H9 (cell line): ENCODE data around the gene KCNN3. TPM values are rescaled to one million over a fixed set of nuclear protein-coding genes. Genes with fewer than 3 reads are reported as not detected.

Source experiments
- DNase-seq: peaks from one replicate; pipeline ENCODE4 v3.0.0-alpha.2; 2017
- H2AFZ ChIP-seq: one replicate; pipeline ENCODE4 v1.6.1; 2013; ENCODE audit warnings: mild to moderate bottlenecking, low read length, control low read depth, moderate library complexity
- H2AK5ac ChIP-seq: 2 replicates; pipeline ENCODE4 v1.6.1; 2013; ENCODE audit warnings: low read length, control low read depth, mixed read lengths; ENCODE audit not compliant: insufficient read length
- H2BK120ac ChIP-seq: one replicate; pipeline ENCODE4 v1.6.1; 2013; ENCODE audit warnings: low read depth, mild to moderate bottlenecking, low read length, control low read depth, inconsistent platforms; ENCODE audit not compliant: poor library complexity, severe bottlenecking
- H2BK12ac ChIP-seq: 2 replicates; pipeline ENCODE4 v1.6.1; 2013; ENCODE audit warnings: low read length, control low read depth, mixed read lengths, low read depth; ENCODE audit not compliant: insufficient read length
- H2BK15ac ChIP-seq: 2 replicates; pipeline ENCODE4 v1.6.1; 2013; ENCODE audit warnings: low read depth, low read length, control low read depth
- H2BK20ac ChIP-seq: one replicate; pipeline ENCODE4 v1.6.1; 2013; ENCODE audit warnings: low read depth, mild to moderate bottlenecking, low read length, control low read depth, inconsistent platforms; ENCODE audit not compliant: poor library complexity, severe bottlenecking
- H2BK5ac ChIP-seq: 2 replicates; pipeline ENCODE4 v1.6.1; 2013; ENCODE audit warnings: low read length, control low read depth, mixed read lengths; ENCODE audit not compliant: insufficient read length
- H3K14ac ChIP-seq: 2 replicates; pipeline ENCODE4 v1.6.1; 2013; ENCODE audit warnings: low read length, control low read depth; ENCODE audit not compliant: insufficient read depth
- H3K18ac ChIP-seq: 2 replicates; pipeline ENCODE4 v1.6.1; 2013; ENCODE audit warnings: low read depth, mild to moderate bottlenecking, mixed read lengths, low read length, control low read depth; ENCODE audit not compliant: insufficient read length
- H3K23ac ChIP-seq: 2 replicates; pipeline ENCODE4 v1.6.1; 2013; ENCODE audit warnings: low read length, control low read depth, mixed read lengths, low read depth; ENCODE audit not compliant: insufficient read length
- H3K23me2 ChIP-seq: 2 replicates; pipeline ENCODE4 v1.6.1; 2013; ENCODE audit warnings: low read depth, mild to moderate bottlenecking, mixed read lengths, low read length, control low read depth; ENCODE audit not compliant: insufficient read length, poor library complexity, severe bottlenecking
- H3K27ac ChIP-seq: 2 replicates; pipeline ENCODE4 v1.5.1; 2013; ENCODE audit warnings: low read length, control low read depth, mixed read lengths, low read depth; ENCODE audit not compliant: insufficient read length
- H3K27me3 ChIP-seq: 2 replicates; pipeline ENCODE4 v1.6.1; 2013; ENCODE audit warnings: low read length, control low read depth, inconsistent platforms; ENCODE audit not compliant: insufficient read depth
- H3K4ac ChIP-seq: 2 replicates; pipeline ENCODE4 v1.6.1; 2013; ENCODE audit warnings: low read depth, mild to moderate bottlenecking, control low read depth, inconsistent platforms, low read length, moderate library complexity
- H3K4me1 ChIP-seq: 2 replicates; pipeline ENCODE4 v1.6.1; 2013; ENCODE audit warnings: low read length, control low read depth, inconsistent platforms; ENCODE audit not compliant: insufficient read depth
- H3K4me2 ChIP-seq: 2 replicates; pipeline ENCODE4 v1.6.1; 2013; ENCODE audit warnings: low read length, control low read depth, mixed read lengths; ENCODE audit not compliant: insufficient read length, insufficient read depth
- H3K56ac ChIP-seq: 2 replicates; pipeline ENCODE4 v1.6.1; 2013; ENCODE audit warnings: low read depth, mild to moderate bottlenecking, mixed read lengths, low read length, control low read depth; ENCODE audit not compliant: insufficient read length
- H3K79me1 ChIP-seq: 2 replicates; pipeline ENCODE4 v1.6.1; 2013; ENCODE audit warnings: low read depth, mild to moderate bottlenecking, moderate library complexity, low read length, control low read depth, inconsistent platforms; ENCODE audit not compliant: insufficient read depth, poor library complexity, severe bottlenecking
- H3K79me2 ChIP-seq: 2 replicates; pipeline ENCODE4 v1.6.1; 2013; ENCODE audit warnings: low read length, control low read depth, inconsistent platforms; ENCODE audit not compliant: insufficient read depth
- H3K9ac ChIP-seq: 2 replicates; pipeline ENCODE4 v1.6.1; 2013; ENCODE audit warnings: low read length, control low read depth, mixed read lengths; ENCODE audit not compliant: insufficient read length; ENCODE audit errors: extremely low read depth
- H3K9me3 ChIP-seq: one replicate; pipeline ENCODE4 v1.6.1; 2013; ENCODE audit warnings: low read depth, low read length, inconsistent platforms; ENCODE audit not compliant: control insufficient read depth
- H3T11ph ChIP-seq: one replicate; pipeline ENCODE4 v1.6.1; 2013; ENCODE audit warnings: mild to moderate bottlenecking, low read length, control low read depth, inconsistent platforms
- H4K20me1 ChIP-seq: one replicate; pipeline ENCODE4 v1.6.1; 2013; ENCODE audit not compliant: control insufficient read depth, insufficient read length, insufficient read depth
- H4K5ac ChIP-seq: 2 replicates; pipeline ENCODE4 v1.6.1; 2013; ENCODE audit warnings: low read depth, mild to moderate bottlenecking, mixed read lengths, low read length, control low read depth; ENCODE audit not compliant: insufficient read length
- H4K8ac ChIP-seq: replicated peaks from 2 replicates; pipeline ENCODE4 v1.6.1; 2013; ENCODE audit warnings: low read length, control low read depth, mixed read lengths, low read depth; ENCODE audit not compliant: insufficient read length
- H4K91ac ChIP-seq: 2 replicates; pipeline ENCODE4 v1.6.1; 2013; ENCODE audit warnings: low read depth, mild to moderate bottlenecking, moderate library complexity, mixed read lengths, low read length, control low read depth; ENCODE audit not compliant: insufficient read length
- H3K27ac Mint-ChIP-seq, 3 experiments: 2 replicates in 2 of 3; 3 replicates in 1 of 3; pipeline ENCODE4 v1.8.0; 2020 to 2021; ENCODE audit warnings: mixed read lengths in 3 of 3, mild to moderate bottlenecking in 1 of 3, moderate library complexity in 1 of 3
- H3K27me3 Mint-ChIP-seq: 2 replicates; pipeline ENCODE4 v1.8.0; 2021; ENCODE audit warnings: low read depth, mild to moderate bottlenecking, moderate library complexity, mixed read lengths
- H3K36me3 Mint-ChIP-seq, 3 experiments: 2 replicates in 2 of 3; 3 replicates in 1 of 3; pipeline ENCODE4 v1.8.0; 2020 to 2021; ENCODE audit warnings: low read depth in 3 of 3, mixed read lengths in 3 of 3; ENCODE audit not compliant: insufficient read depth in 1 of 3
- H3K4me1 Mint-ChIP-seq, 2 experiments: 2 replicates each; pipeline ENCODE4 v1.8.0; 2020; ENCODE audit warnings: mixed read lengths in 2 of 2
- H3K4me3 Mint-ChIP-seq, 2 experiments: 2 replicates in 1 of 2; 3 replicates in 1 of 2; pipeline ENCODE4 v1.8.0; 2020 to 2021; ENCODE audit warnings: mild to moderate bottlenecking in 2 of 2, mixed read lengths in 2 of 2, moderate library complexity in 1 of 2
- H3K9me3 Mint-ChIP-seq, 2 experiments: 2 replicates in 1 of 2; 3 replicates in 1 of 2; pipeline ENCODE4 v1.8.0; 2020; ENCODE audit warnings: mild to moderate bottlenecking in 2 of 2, mixed read lengths in 2 of 2, moderate library complexity in 1 of 2
- WGBS: extraction: QIAGEN DNeasy Blood & Tissue Kit; methylation state at CpG from one replicate; pipeline ENCODE4 v1.1.7; 2013; ENCODE audit warnings: missing lambda C conversion rate, low lambda C conversion rate, mixed read lengths; ENCODE audit not compliant: insufficient read length; ENCODE audit errors: extremely low coverage; 5-methylcytosine and 5-hydroxymethylcytosine counted together
- total RNA-seq: library from RNA; stranded (reverse); gene quantifications from 2 replicates; pipeline ENCODE4 v1.2.1, GENCODE V29; 2021
- TF ChIP-seq, protein P1 (sequence below): fragments of 200-600 bp; sonication (generic); conservative IDR thresholded peaks from 3 replicates; pipeline ENCODE4 v1.8.0; 2021; ENCODE audit warnings: antibody characterized with exemption, mild to moderate bottlenecking

The KCNN3 gene
- total RNA-seq, 1 experiment from 2014 or later, result 0.83 TPM

DNA sequence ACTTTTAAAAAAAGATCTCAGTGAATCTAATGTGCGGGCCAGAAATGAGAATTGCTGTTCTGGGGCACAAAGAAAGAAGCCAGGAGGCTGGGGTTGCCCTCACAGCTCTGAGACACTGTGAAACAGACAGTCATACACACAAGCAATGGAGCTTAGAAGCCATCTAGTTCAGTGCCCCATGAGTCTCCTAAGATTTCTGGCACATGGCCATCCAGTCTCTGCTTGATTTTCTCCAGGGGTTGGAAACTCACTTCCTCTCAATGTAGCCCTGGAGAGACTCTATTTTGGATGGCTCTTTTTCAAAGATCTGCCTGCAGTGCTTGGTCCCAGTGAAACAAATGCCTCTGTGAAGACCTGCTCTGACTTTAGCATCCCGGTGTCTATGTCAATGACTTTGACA, 38.6 kb downstream of the KCNN3 start:
- H3K36me3 Mint-ChIP-seq, result no peaks in the 10 kb centered on the region
- no peak overlapping the region for H4K5ac ChIP-seq
- H3T11ph ChIP-seq, result no peak overlapping the region
- H3K4me3 Mint-ChIP-seq, result no peak overlapping the region
- H3K9me3 Mint-ChIP-seq, result no peaks in the 10 kb centered on the region
- H4K20me1 ChIP-seq, result no peaks in the 10 kb centered on the region
- no peaks in the 10 kb centered on the region for H3K79me2 ChIP-seq
- H3K23ac ChIP-seq, result no peak overlapping the region
- H3K27ac Mint-ChIP-seq, result no peak overlapping the region
- H3K4ac ChIP-seq, result no peak overlapping the region
- H3K27me3 Mint-ChIP-seq, result peaks cover 2% of the 10 kb centered on the region
- H3K9ac ChIP-seq, result no peak overlapping the region
- no peaks in the 10 kb centered on the region for H3K23me2 ChIP-seq
- H2BK5ac ChIP-seq, result no peak overlapping the region
- no peak overlapping the region for H2BK20ac ChIP-seq
- H3K14ac ChIP-seq, result no peak overlapping the region
- H2AK5ac ChIP-seq, result no peak overlapping the region
- H3K4me1 Mint-ChIP-seq, result peaks cover 0 to 12% of the 10 kb centered on the region in 2 experiments; a peak in 3 of 4 replicates
- H2BK15ac ChIP-seq, result no peak overlapping the region
- no peak overlapping the region for H4K91ac ChIP-seq
- no peak for DNase-seq
- H2BK120ac ChIP-seq, result no peak overlapping the region
- H2BK12ac ChIP-seq, result no peak overlapping the region
- no peaks in the 10 kb centered on the region for H3K9me3 ChIP-seq
- H3K4me1 ChIP-seq, result no peaks in the 10 kb centered on the region
- no CpG with 5 or more reads among the region's 2 CpGs for WGBS
- no peak overlapping the region for H3K4me2 ChIP-seq
- no peak overlapping the region for H3K18ac ChIP-seq
- H3K56ac ChIP-seq, result no peak overlapping the region
- TF ChIP-seq, protein P1, sequence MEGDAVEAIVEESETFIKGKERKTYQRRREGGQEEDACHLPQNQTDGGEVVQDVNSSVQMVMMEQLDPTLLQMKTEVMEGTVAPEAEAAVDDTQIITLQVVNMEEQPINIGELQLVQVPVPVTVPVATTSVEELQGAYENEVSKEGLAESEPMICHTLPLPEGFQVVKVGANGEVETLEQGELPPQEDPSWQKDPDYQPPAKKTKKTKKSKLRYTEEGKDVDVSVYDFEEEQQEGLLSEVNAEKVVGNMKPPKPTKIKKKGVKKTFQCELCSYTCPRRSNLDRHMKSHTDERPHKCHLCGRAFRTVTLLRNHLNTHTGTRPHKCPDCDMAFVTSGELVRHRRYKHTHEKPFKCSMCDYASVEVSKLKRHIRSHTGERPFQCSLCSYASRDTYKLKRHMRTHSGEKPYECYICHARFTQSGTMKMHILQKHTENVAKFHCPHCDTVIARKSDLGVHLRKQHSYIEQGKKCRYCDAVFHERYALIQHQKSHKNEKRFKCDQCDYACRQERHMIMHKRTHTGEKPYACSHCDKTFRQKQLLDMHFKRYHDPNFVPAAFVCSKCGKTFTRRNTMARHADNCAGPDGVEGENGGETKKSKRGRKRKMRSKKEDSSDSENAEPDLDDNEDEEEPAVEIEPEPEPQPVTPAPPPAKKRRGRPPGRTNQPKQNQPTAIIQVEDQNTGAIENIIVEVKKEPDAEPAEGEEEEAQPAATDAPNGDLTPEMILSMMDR, result no peak
- H3K27me3 ChIP-seq, result no peaks in the 10 kb centered on the region
- H3K27ac ChIP-seq, result no peak overlapping the region
- no peaks in the 10 kb centered on the region for H3K79me1 ChIP-seq
- H2AFZ ChIP-seq, result no peak overlapping the region
- no peak overlapping the region for H4K8ac ChIP-seq
